Small intestine (tissue), 7 donors: ENCODE data around the gene HPS1. TPM values are rescaled to one million over a fixed set of nuclear protein-coding genes. Genes with fewer than 3 reads are reported as not detected.

Experiments used
- DNase-seq, 2 donors: peaks; one replicate each; pipeline versions ENCODE4 v3.0.0 to v3.0.0-alpha.2; 2013
- FAIRE-seq: peaks from 2 replicates; lab custom pipeline; 2012; peaks lifted over from hg19 to GRCh38; lab: Jason Lieb, UNC
- H3K27ac ChIP-seq, 3 donors: one replicate each; pipeline ENCODE4 v1.5.1; 2013; ENCODE audit warnings: low read length in 2 of 3, mild to moderate bottlenecking in 2 of 3, control low read depth in 1 of 3, inconsistent platforms in 1 of 3, low read depth in 1 of 3, moderate library complexity in 1 of 3
- H3K27me3 ChIP-seq, 3 donors: one replicate each; pipeline ENCODE4 v1.6.1; 2013; ENCODE audit warnings: low read length in 3 of 3, inconsistent platforms in 1 of 3; ENCODE audit not compliant: control insufficient read depth in 3 of 3, insufficient read depth in 3 of 3
- H3K36me3 ChIP-seq, 3 donors: one replicate each; pipeline ENCODE4 v1.6.1; 2013; ENCODE audit warnings: low read length in 3 of 3, inconsistent platforms in 1 of 3, low read depth in 1 of 3, mild to moderate bottlenecking in 1 of 3, moderate library complexity in 1 of 3; ENCODE audit not compliant: control insufficient read depth in 3 of 3, insufficient read depth in 2 of 3
- H3K4me1 ChIP-seq, 3 donors: one replicate each; pipeline ENCODE4 v1.6.1; 2013; ENCODE audit warnings: low read length in 2 of 3, inconsistent platforms in 1 of 3, low read depth in 1 of 3, mild to moderate bottlenecking in 1 of 3, moderate library complexity in 1 of 3; ENCODE audit not compliant: control insufficient read depth in 3 of 3, insufficient read depth in 2 of 3
- H3K4me3 ChIP-seq, 3 donors: one replicate each; pipeline ENCODE4 v1.5.1; 2013; ENCODE audit warnings: low read length in 3 of 3, control low read depth in 1 of 3, inconsistent platforms in 1 of 3, low read depth in 1 of 3, mild to moderate bottlenecking in 1 of 3, moderate library complexity in 1 of 3
- H3K9me3 ChIP-seq, 2 donors: one replicate each; pipeline ENCODE4 v1.6.1; 2013; ENCODE audit warnings: low read depth in 1 of 2, low read length in 1 of 2; ENCODE audit not compliant: control insufficient read depth in 2 of 2, insufficient read depth in 1 of 2
- WGBS, 3 donors: extraction: QIAGEN DNeasy Blood & Tissue Kit; methylation state at CpG; one replicate each; pipeline ENCODE4 v1.1.7; 2013; 5-methylcytosine and 5-hydroxymethylcytosine counted together
- polyA plus RNA-seq, 4 donors: library from polyadenylated mRNA; stranded (reverse) in 3 of 4; unstranded in 1 of 4; fragments of 200-250 nt in 3 of 4; fragments of 120-200 nt in 1 of 4; gene quantifications; one replicate each; pipeline versions ENCODE4 v1.2.1 to v1.2.3, GENCODE V29; 2013
- donor health status: healthy with polysubstance abuse.
- donor health status: control.
- donor health status: control.
- donor health status: Bipolar disorder and iron deficiency.
- donor health status: healthy.

HPS1 gene
- polyA plus RNA-seq, 4 donors = 47.5 to 89.3 (median 79.9) TPM

DNA sequence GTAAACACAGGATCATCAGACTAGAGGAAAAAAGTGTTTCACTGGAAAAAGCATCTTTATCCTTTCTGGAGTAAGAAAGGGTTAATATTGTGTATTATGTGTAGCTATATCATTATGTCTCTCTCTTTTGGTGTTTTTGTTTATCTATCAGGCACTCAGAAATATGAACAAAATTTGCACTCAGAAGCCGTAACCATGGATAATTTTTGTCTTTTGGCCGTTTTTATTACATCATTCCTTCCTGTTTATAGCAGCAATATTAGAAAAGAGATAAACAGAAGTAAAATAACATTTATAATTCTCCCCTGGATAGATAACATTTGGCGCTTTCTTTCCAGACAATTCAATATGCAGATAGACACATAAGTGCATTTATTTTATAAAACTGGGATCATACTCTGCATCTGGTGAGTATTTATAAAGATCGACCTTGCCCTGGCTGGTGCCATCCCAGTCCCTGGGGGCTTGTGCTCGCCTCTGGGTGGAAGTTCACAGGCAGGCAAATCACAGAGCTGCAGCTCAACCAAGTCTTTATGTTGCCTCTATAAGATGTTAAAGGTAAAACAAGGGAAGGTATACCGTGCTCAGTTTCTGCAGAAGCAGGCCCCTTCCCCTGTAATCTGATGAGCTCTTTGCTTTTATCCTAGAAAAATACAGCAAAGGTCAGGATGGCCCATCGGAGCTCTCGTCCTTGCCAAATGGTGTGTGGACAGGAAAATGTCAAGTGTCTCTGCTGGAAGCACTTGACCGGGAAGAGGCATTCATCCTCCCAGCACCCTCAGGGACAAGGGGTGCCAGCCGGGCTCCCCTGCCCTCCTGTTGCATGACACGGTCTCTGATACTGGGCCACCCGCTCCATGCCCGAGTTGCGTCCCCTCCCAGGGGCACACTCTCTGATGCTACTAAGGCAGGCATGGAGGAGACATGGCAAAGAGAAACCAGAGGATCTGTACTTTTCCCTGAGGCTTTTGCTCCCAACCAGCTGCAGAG, 75.6 kb downstream of the HPS1 start:
- H3K9me3 ChIP-seq = no peaks in the 10 kb centered on the region
- no peak overlapping the region for H3K4me3 ChIP-seq
- 61 to 70% (median 67%) methylated on average over 14 of the region's 14 CpGs for WGBS, 3 donors
- FAIRE-seq (no peak), DNase-seq (no peak)
- no peaks in the 10 kb centered on the region for H3K36me3 ChIP-seq
- no peaks in the 10 kb centered on the region for H3K4me1 ChIP-seq
- H3K27ac ChIP-seq = no peak overlapping the region
- peaks cover 0 to 4% (median 3%) of the 10 kb centered on the region in 3 donors for H3K27me3 ChIP-seq

DNA sequence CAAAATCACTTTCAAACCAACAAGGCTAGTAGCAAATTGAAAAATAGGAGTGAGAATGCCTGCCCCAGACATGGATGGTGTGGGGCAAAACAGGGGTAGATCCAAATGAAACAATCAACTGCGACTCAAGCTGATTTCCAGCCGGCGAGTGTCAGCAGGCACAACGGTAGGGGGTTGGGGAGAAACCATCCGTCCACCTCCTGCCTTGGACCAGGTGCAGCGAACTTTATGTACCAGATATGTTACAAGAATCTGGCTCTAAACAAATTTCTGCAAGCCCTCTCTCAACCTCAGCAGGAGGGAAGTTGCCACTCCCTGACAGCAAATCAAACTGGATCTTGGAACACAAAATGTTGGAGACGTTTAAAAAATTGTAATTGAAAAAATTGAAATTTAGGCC, 76.9 kb downstream of the HPS1 start:
- 78 to 79% (median 79%) methylated on average over 7 of the region's 7 CpGs for WGBS, 3 donors
- Histone ChIP-seq H3K9me3 (no peaks in the 10 kb centered on the region), H3K27ac (no peak overlapping the region), H3K4me3 (no peak overlapping the region), H3K27me3 (peaks cover 0 to 4% (median 3%) of the 10 kb centered on the region in 3 donors), H3K4me1 (no peaks in the 10 kb centered on the region), H3K36me3 (no peaks in the 10 kb centered on the region)
- FAIRE-seq (no peak), DNase-seq (no peak)

DNA sequence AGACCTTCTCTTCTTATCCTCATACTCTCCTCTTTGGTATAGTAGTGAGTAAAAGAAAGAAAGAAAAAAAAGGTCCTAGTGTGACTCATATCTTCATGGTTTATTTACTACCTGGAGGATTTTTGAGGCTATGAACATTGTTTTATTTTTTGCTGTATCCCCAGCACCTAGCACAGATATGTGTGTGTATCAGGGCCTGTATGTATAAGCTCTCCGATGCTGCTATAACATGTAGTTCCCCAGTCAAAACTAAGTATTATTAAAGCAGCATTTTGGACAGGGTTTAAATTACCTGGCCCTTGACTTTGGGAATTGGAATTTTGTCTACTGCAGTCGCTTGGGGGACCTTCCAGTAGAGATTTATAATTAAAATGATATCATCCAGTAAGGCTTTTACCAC, 78.1 kb downstream of the HPS1 start:
- no peaks in the 10 kb centered on the region for H3K9me3 ChIP-seq
- H3K4me3 ChIP-seq = no peak overlapping the region
- no peak for FAIRE-seq
- peaks cover 0 to 4% (median 3%) of the 10 kb centered on the region in 3 donors for H3K27me3 ChIP-seq
- no peak overlapping the region for H3K27ac ChIP-seq
- DNase-seq = no peak
- WGBS, 3 donors = 84 to 85% (median 84%) methylated on average over 2 of the region's 2 CpGs
- no peaks in the 10 kb centered on the region for H3K4me1 ChIP-seq
- no peaks in the 10 kb centered on the region for H3K36me3 ChIP-seq

DNA sequence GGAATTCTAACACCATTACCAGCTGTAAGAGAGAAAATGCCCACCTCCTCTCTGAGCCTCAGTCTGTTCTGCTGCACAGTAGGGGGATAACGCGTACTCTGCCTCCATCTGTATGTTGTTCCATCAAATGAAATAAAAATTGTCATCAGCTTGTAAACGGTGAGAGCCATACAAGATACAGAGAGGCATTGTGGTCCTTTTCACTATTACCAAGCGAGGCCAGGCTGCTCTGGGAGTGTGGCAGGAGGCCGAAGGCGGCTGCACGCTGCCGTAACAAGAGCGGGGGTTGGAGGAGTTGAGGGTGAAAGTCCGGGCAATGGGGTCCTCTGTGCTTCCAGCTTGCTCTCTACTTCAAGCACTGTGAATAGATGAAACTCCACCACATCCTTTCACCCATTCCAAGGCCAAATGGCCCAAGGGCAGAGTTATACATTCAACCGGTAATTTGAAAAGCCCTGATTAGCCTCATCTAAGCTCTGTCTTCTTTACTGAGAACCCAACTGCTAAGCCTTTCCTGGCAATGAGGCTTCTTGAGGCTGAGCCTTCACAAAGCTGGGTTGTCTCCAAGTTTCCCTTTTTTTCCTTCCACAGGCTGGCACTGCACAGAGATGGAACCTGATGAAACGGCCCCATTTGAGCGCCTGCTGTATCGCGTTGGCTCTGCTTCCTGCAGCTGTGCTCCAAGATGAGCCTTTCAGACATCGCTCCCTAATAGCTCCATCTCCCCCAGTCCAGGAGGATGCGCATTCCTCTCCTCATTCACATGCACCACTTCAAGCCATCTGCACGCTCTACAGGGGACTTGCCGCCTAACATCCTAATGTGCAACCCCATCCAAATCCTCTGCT, 78.9 kb downstream of the HPS1 start:
- FAIRE-seq (no peak), DNase-seq (no peak)
- Histone ChIP-seq H3K36me3 (no peaks in the 10 kb centered on the region), H3K27ac (no peak overlapping the region), H3K4me3 (no peak overlapping the region), H3K27me3 (peaks cover 0 to 4% (median 3%) of the 10 kb centered on the region in 3 donors), H3K9me3 (no peaks in the 10 kb centered on the region), H3K4me1 (no peaks in the 10 kb centered on the region)
- 85 to 88% (median 87%) methylated on average over 19 of the region's 19 CpGs for WGBS, 3 donors

Other genes starting within 250 kb of the HPS1 start
- gene LOXL4, start 178.7 kb downstream of the HPS1 start, polyA plus RNA-seq = 1 to 10 TPM in 1 of 4 donors, under 1 TPM in 2, not detected in 1; 0.27 to 4.2 (median 0.72) TPM
- gene PYROXD2, start 31.8 kb downstream of the HPS1 start, polyA plus RNA-seq = 10 to 100 TPM in 1 of 4 donors, 1 to 10 TPM in 3; 2.7 to 12.2 (median 5.9) TPM